Duodenal mucosa (tissue), 2 donors: ENCODE data around the gene SUPT20HL2.
"Not testable (repeated sequence)": the region's sequence is repeated elsewhere in the genome, so short reads cannot be mapped to it uniquely, and the experiment has no call there.

Experiments
- H3K27ac ChIP-seq: one replicate; pipeline ENCODE4 v1.7.0; 2013; ENCODE audit warnings: low read depth, low read length
- H3K27me3 ChIP-seq, 2 donors: one replicate each; pipeline ENCODE4 v1.7.0; 2013; ENCODE audit warnings: low read length in 2 of 2, control low read depth in 1 of 2; ENCODE audit not compliant: insufficient read depth in 2 of 2, control insufficient read depth in 1 of 2
- H3K36me3 ChIP-seq, 2 donors: one replicate each; pipeline ENCODE4 v1.7.0; 2013; ENCODE audit warnings: low read length in 2 of 2, control low read depth in 1 of 2; ENCODE audit not compliant: insufficient read depth in 2 of 2, control insufficient read depth in 1 of 2
- H3K4me1 ChIP-seq, 2 donors: one replicate each; pipeline ENCODE4 v1.7.0; 2013; ENCODE audit warnings: low read length in 2 of 2, control low read depth in 1 of 2; ENCODE audit not compliant: insufficient read depth in 2 of 2, control insufficient read depth in 1 of 2
- H3K4me3 ChIP-seq, 2 donors: one replicate each; pipeline ENCODE4 v1.7.0; 2013; ENCODE audit warnings: low read length in 2 of 2, low read depth in 1 of 2
- H3K9ac ChIP-seq, 2 donors: one replicate each; pipeline ENCODE4 v1.7.0; 2013; ENCODE audit warnings: low read length in 2 of 2, low read depth in 1 of 2
- H3K9me3 ChIP-seq, 2 donors: one replicate each; pipeline ENCODE4 v1.7.0; 2013; ENCODE audit warnings: low read length in 2 of 2, control low read depth in 1 of 2; ENCODE audit not compliant: control insufficient read depth in 1 of 2

SUPT20HL2 gene

GRCh38 chrX:24311507-24312248 is 2.2 kb downstream of the SUPT20HL2 start:
- H3K27me3 ChIP-seq, H3K9me3 ChIP-seq, H3K4me3 ChIP-seq, H3K36me3 ChIP-seq, H3K27ac ChIP-seq, H3K9ac ChIP-seq, H3K4me1 ChIP-seq: not testable (repeated sequence)

DNA sequence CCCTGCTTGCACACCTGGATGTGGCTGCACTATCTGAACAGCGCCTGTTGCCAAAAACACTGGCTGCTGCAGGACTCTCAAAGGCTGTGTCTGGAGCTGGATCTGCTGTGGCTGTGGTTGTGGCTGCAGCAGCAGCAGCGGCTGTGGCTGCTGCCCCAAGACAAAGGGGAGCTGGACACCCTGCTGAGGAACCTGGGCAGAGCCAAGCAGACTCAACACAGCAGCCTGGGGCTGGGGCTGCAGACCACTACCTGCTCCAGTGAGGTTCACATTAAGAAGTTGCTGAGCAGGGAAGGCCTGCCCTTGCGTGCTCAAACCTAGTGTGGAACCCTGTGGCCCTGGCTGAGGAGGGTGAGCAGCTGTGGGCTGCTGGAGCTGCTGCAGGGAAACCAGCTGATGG is 3.0 kb downstream of the SUPT20HL2 start:
- not testable (repeated sequence) for H3K9ac ChIP-seq, H3K4me1 ChIP-seq, H3K9me3 ChIP-seq, H3K4me3 ChIP-seq, H3K36me3 ChIP-seq, H3K27me3 ChIP-seq, H3K27ac ChIP-seq

- H3K9ac ChIP-seq, H3K27me3 ChIP-seq, H3K9me3 ChIP-seq, H3K27ac ChIP-seq, H3K4me1 ChIP-seq, H3K4me3 ChIP-seq, H3K36me3 ChIP-seq: not testable (repeated sequence)
Observed at GRCh38 chrX:24309580-24310374, 4.1 kb downstream of the SUPT20HL2 start.

DNA sequence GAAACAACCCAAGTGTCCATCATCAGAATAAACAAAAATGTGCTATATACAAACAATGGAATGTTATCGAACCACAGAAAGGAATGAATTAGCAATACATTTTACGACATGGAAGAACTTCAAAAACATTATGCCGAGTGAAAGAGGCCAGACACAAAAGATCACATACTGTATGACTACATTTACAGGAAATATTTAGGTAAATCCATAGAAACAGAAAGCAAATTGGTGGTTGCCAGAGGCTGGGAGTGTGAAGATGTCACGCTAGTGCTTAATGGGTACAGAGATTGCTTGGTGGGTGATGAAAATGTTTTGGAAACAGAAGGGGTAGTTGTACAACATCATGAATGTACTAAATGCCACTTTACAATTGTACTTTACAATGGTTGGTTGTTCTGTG is 5.1 kb downstream of the SUPT20HL2 start:
- H3K9me3 ChIP-seq, result not testable (repeated sequence)

DNA sequence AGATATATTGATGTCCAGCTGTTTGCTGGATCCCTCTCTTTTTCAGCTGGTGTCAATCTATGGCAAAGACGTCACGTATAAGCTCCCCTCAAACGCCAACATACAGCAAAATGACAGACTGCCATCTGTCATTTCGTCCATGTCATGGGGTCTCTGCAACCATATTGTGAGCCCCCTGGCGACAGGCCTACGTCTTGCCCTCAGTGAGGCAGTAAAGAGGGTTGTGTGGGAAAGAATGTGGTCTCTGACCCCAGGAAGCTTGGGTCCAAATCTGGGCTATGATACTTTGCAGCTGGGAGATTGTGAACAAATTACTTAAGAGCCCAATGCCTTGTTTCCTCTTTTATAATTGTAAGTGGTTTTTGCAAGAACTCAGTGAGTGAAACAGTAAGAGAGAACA is 7.4 kb downstream of the SUPT20HL2 start:
- Histone ChIP-seq H3K4me3 (no peak overlapping the region), H3K27me3 (no peaks in the 10 kb centered on the region), H3K9ac (no peak overlapping the region), H3K36me3 (no peaks in the 10 kb centered on the region), H3K4me1 (no peaks in the 10 kb centered on the region), H3K27ac (no peak overlapping the region), H3K9me3 (no peaks in the 10 kb centered on the region)

More for the DNA sequence above, 5.1 kb downstream of the SUPT20HL2 start:
- not testable (repeated sequence) for H3K27ac ChIP-seq, H3K27me3 ChIP-seq, H3K9ac ChIP-seq, H3K4me3 ChIP-seq, H3K36me3 ChIP-seq, H3K4me1 ChIP-seq

GRCh38 chrX:24305905-24306304 is 8.0 kb downstream of the SUPT20HL2 start:
- Histone ChIP-seq H3K4me1 (no peaks in the 10 kb centered on the region), H3K27me3 (no peaks in the 10 kb centered on the region), H3K36me3 (no peaks in the 10 kb centered on the region), H3K9ac (no peak overlapping the region), H3K27ac (no peak overlapping the region), H3K9me3 (no peaks in the 10 kb centered on the region), H3K4me3 (no peak overlapping the region)

DNA sequence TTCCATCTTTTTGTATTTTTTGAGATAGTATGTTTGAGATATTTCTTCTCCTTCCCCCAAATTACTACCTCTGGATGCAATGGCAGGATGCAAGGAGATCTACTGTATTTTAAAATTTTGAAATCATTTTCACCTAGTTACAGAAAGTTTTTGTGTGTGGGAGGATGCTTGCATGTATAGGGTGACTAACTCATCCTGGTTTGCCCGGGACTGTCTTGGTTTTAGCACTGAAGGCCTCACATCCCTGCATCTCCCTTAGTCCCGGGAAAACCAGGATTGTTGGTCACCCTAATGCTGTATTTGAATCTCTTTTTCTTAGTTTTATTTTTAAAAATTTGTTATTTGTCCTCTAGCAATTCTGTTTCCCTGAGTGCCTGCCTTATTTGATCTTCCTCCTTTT is 12.1 kb downstream of the SUPT20HL2 start:
- Histone ChIP-seq H3K27me3 (no peaks in the 10 kb centered on the region), H3K9ac (no peak overlapping the region), H3K4me3 (no peak overlapping the region), H3K4me1 (no peaks in the 10 kb centered on the region), H3K27ac (no peak overlapping the region), H3K36me3 (no peaks in the 10 kb centered on the region), H3K9me3 (no peaks in the 10 kb centered on the region)

- no peaks in the 10 kb centered on the region for H3K9me3 ChIP-seq
- H3K4me1 ChIP-seq, result no peaks in the 10 kb centered on the region
- H3K4me3 ChIP-seq, result no peak overlapping the region
- no peaks in the 10 kb centered on the region for H3K27me3 ChIP-seq
- no peak overlapping the region for H3K9ac ChIP-seq
- H3K36me3 ChIP-seq, result no peaks in the 10 kb centered on the region
- no peak overlapping the region for H3K27ac ChIP-seq
Observed at GRCh38 chrX:24301060-24301459, 12.8 kb downstream of the SUPT20HL2 start.

DNA sequence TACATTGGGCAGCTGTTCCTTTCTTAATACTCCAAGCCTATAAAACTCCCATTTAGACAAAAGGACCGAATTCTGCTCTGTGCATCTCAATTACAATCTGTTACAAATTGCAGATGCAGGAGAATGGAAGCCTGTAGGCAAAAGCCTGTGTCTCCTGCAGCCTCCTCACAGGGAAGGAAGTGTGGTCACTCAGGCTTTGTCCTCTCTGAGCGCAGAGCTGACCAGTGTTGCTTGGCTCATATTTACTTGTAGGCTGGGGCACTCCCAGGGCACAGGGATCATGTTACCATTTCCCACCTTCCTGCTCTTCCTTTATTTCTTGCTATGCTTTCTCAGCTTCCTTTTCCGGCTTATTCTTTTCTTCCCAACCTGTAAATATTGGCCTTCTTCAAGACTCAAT is 15.7 kb downstream of the SUPT20HL2 start:
- Histone ChIP-seq H3K4me3 (no peak overlapping the region), H3K27me3 (no peaks in the 10 kb centered on the region), H3K36me3 (no peaks in the 10 kb centered on the region), H3K27ac (no peak overlapping the region), H3K9ac (no peak overlapping the region), H3K4me1 (no peaks in the 10 kb centered on the region), H3K9me3 (no peaks in the 10 kb centered on the region)

- Histone ChIP-seq H3K27ac (no peak overlapping the region), H3K4me1 (no peaks in the 10 kb centered on the region), H3K9ac (no peak overlapping the region), H3K4me3 (no peak overlapping the region), H3K9me3 (no peaks in the 10 kb centered on the region), H3K36me3 (no peaks in the 10 kb centered on the region), H3K27me3 (no peaks in the 10 kb centered on the region)
Observed at GRCh38 chrX:24294619-24295018, 19.2 kb downstream of the SUPT20HL2 start.
